Calu3 (cell line): ENCODE measurements around the gene NME2. TPM values are rescaled to one million over a fixed set of nuclear protein-coding genes. Genes with fewer than 3 reads are reported as not detected.

Source experiments
- BruUV-seq: library from RNA; stranded (reverse); fragments of 400-500 nt; replicated peaks from 2 replicates; lab custom pipeline; 2021; lab: Mats Ljungman, UMichigan
- CTCF ChIA-PET: fragments of 300-600 bp; sonication (Branson Sonifier 250); formaldehyde crosslinking; loops from one replicate; lab custom pipeline; 2022; ENCODE audit warnings: antibody characterized with exemption; lab: Charles Lee
- DNase-seq: peaks from one replicate; pipeline ENCODE4 v3.0.0; 2022
- H3K27ac Mint-ChIP-seq: one replicate; pipeline ENCODE4 v1.8.0; 2022; ENCODE audit warnings: mixed read lengths; ENCODE audit not compliant: unreplicated experiment
- H3K27me3 Mint-ChIP-seq: one replicate; pipeline ENCODE4 v1.8.0; 2022; ENCODE audit warnings: mixed read lengths; ENCODE audit not compliant: unreplicated experiment
- H3K36me3 Mint-ChIP-seq: one replicate; pipeline ENCODE4 v1.8.0; 2022; ENCODE audit warnings: mild to moderate bottlenecking, moderate library complexity, mixed read lengths; ENCODE audit not compliant: insufficient read depth, unreplicated experiment
- H3K4me1 Mint-ChIP-seq: one replicate; pipeline ENCODE4 v1.8.0; 2022; ENCODE audit warnings: mild to moderate bottlenecking, low read depth, mixed read lengths; ENCODE audit not compliant: unreplicated experiment
- H3K4me3 Mint-ChIP-seq: one replicate; pipeline ENCODE4 v1.8.0; 2022; ENCODE audit warnings: mild to moderate bottlenecking, low read depth, moderate library complexity, mixed read lengths; ENCODE audit not compliant: unreplicated experiment
- H3K9me3 Mint-ChIP-seq: one replicate; pipeline ENCODE4 v1.8.0; 2022; ENCODE audit warnings: low read depth, mixed read lengths; ENCODE audit not compliant: unreplicated experiment
- CTCF ChIP-seq: fragments of 200-600 bp; IDR thresholded peaks from one replicate; pipeline ENCODE4 v1.8.0; 2022; ENCODE audit warnings: antibody characterized with exemption; ENCODE audit not compliant: unreplicated experiment
- intact Hi-C: fragments of 100-400 bp; cut with micrococcal nuclease; formaldehyde crosslinking; loops from one replicate; pipeline ENCODE4 v1.10.0; 2022; ENCODE audit not compliant: unreplicated experiment
- total RNA-seq: library from RNA; stranded (reverse); gene quantifications from 2 replicates; pipeline ENCODE4 v1.2.3, GENCODE V29; 2022

The NME2 gene
- total RNA-seq, 1 experiment from 2014 or later: 1,060 TPM

- H3K9me3 Mint-ChIP-seq: no peaks in the 10 kb centered on the region
- TF ChIP-seq CTCF: no peak
- intact Hi-C loops: no loop called here
- H3K4me1 Mint-ChIP-seq: no peaks in the 10 kb centered on the region
- no peak overlapping the region for H3K27ac Mint-ChIP-seq
- no peak for DNase-seq
- CTCF ChIA-PET: no interaction called here
- no TSS peak for BruUV-seq
- peaks cover 58% of the 10 kb centered on the region for H3K36me3 Mint-ChIP-seq
- H3K27me3 Mint-ChIP-seq: no peaks in the 10 kb centered on the region
- H3K4me3 Mint-ChIP-seq: no peak overlapping the region
These were observed 48.7 kb downstream of the NME2 start for GRCh38 chr17:51214920-51215319.

- no peak for TF ChIP-seq CTCF
- no peak for DNase-seq
- no peaks in the 10 kb centered on the region for H3K4me1 Mint-ChIP-seq
- peaks cover 59% of the 10 kb centered on the region for H3K36me3 Mint-ChIP-seq
- no peaks in the 10 kb centered on the region for H3K9me3 Mint-ChIP-seq
- CTCF ChIA-PET: no interaction called here
- H3K4me3 Mint-ChIP-seq: no peak overlapping the region
- intact Hi-C loops: no loop called here
- no peaks in the 10 kb centered on the region for H3K27me3 Mint-ChIP-seq
- no peak overlapping the region for H3K27ac Mint-ChIP-seq
- no TSS peak for BruUV-seq
These were observed 51.7 kb downstream of the NME2 start for GRCh38 chr17:51217946-51218345.

- Mint-ChIP-seq H3K4me3 (no peak overlapping the region), H3K36me3 (peaks cover 48% of the 10 kb centered on the region), H3K27ac (no peak overlapping the region), H3K27me3 (no peaks in the 10 kb centered on the region), H3K4me1 (no peaks in the 10 kb centered on the region), H3K9me3 (no peaks in the 10 kb centered on the region)
- CTCF ChIA-PET: interaction anchor here (0.6 kb wide), 1 partner anchor 109 kb away, joined by 3 read pairs; no protein-coding TSS in a partner anchor
- no TSS peak for BruUV-seq
- DNase-seq: no peak
- no peak for TF ChIP-seq CTCF
- intact Hi-C loops: no loop called here
These were observed 55.1 kb downstream of the NME2 start for GRCh38 chr17:51221322-51221721.

Other genes with a start within 250 kb of the NME2 start
- gene SPAG9, start 45.5 kb upstream of the NME2 start, total RNA-seq: 126 and 129 TPM in 2 replicates
- gene NME1, start 12.9 kb upstream of the NME2 start, total RNA-seq: 351 and 365 TPM in 2 replicates
- gene MBTD1, start 93.6 kb downstream of the NME2 start, total RNA-seq: 35.6 and 38.4 TPM in 2 replicates
- gene UTP18, start 94.1 kb downstream of the NME2 start, total RNA-seq: 66.7 and 68.5 TPM in 2 replicates